ENCODE measurements around the gene RASA3.

The RASA3 gene

DNA sequence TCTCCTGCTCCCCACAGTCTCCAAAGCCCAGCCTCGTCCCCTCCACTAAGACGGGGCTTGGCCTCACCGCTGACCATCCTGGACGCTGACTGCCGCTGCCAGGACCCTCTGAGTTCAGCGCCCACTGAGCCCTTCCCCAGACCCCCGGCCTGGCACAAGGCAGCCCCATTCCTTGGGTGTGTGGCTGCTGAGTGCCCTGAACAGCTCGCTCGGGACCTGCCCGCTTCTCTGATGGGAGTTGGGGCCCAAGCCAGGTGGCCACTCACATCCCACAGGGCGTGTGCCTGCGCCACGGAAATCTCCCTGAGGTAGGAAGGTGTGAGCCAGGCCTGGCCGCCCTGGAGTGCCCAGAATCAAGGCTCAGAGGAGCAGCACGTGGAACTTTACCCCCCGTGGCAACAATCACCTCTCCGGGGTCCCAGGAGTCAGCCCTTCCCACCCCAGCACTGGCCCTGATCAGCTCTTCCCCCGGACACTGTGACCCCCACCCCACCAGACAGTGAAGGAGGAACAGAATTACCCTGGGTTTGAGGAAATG is 179.4 kb downstream of the RASA3 start:
- no peak for DNase-seq (ENCODE audit: low read depth in 2 of 2)

DNA sequence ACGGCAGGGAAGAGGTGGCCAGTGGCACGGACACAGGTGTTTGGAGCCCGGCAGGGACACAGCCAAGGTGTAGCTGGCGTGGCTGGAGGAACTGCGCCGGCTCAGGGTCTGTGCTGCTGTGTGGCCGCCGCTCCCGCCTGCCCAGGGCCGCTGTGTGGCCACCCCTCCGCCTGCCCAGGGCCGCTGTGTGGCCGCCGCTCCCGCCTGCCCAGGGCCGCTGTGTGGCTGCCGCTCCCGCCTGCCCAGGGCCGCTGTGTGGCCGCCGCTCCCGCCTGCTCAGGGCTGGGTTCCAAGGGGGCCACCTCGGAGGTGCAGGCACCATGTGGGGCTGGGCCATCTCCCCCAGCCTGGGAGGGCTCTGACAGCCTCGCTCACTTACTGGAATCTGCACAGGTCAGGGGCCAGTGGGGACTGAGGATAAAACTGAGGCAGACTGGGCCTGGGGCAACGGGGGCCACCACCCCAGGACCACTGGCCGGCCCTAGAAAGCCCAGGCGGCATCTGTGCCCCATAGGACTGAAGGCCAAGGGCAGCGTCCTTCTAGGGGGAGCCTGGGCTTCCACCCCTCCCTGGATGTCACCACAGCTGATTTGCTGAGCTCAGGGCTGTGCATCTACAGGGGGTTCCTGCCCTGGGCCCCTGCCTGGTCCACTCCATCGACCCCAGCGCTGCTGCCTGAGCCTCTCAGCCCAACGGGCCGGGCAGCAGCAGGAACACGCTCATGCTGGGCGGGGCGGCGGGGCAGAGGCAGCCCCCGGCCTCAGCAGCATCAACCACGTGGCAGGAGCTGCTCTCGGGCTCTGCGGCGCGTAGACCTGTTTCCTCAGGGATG is 180.1 kb downstream of the RASA3 start:
- DNase-seq (ENCODE audit: low read depth in 2 of 2) = no peak

DNA sequence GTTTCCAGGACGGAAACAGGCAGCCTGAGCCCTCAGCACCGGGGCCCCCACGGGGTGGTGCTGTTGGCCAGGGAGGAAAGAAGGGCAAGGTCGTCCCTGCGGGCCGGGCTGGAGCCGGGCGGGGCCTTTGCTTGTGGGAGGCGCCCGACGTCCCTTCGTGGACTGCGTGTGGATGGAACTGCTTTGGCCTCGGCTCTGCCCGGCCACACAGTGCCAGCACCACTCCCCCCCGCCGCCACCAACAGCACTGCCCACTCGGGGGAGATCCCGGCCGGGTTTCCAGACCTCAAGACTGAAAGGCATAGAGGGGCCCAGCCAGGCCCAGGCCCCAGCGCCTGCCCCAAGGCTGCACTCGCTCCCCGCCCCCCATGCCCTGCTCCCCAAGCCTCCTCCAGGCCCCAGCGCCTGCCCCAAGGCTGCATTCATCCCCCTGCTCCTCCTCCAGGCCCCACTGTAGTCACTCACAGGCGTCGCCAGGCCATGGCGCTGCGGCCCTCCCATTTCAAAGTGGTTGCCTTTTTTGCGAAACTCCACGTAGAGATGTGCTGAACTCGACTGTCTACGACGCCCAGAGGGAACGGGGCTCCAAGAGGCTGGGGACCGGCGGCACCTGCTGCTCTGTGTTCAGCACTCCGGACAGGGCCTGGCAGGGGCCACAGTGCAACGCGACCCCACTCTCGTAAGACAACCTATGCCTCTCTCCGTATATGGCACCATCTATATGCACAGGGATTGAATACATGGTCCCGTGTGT is 181.0 kb downstream of the RASA3 start:
- no peak for DNase-seq (ENCODE audit: low read depth in 2 of 2)

DNA sequence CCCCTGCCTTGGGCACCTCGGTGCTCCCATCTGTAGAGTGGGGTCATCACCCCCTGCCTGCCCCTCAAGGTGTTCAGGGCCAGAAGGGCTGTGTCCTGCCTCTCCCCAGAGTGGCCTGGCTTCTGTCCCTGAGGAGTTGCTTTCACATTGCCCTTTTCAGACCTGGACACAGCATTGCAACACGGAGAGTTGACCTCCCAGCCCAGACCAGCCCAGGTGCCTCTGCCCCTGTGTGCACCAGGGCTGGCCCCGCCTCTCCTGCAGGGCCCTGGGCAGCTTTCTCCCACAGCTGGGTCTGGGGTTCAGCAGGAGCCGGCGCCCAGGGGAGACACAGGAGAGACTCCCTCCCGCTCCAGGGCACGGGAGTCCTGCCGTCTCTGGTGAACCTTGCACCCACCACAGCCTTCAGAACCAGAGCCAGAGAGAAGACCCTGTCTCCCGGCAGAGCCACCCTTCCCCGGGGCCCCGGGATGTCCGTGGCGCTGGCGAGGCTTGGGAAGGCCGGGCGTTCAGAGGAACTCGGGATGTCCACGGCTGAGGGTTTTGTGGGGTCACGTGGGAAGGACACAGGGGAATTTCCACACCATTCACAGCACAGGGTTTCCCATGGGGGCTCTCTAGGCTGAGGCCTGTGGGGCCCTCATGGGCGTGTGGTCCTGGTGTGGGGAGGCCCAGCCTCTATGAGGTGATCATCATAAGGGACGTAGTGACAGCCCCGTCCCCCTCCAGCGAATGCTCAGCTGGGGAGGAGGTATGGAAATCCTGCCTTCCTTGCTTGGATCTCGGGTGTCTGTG is 181.8 kb downstream of the RASA3 start:
- DNase-seq (ENCODE audit: low read depth in 2 of 2) = no peak

DNA sequence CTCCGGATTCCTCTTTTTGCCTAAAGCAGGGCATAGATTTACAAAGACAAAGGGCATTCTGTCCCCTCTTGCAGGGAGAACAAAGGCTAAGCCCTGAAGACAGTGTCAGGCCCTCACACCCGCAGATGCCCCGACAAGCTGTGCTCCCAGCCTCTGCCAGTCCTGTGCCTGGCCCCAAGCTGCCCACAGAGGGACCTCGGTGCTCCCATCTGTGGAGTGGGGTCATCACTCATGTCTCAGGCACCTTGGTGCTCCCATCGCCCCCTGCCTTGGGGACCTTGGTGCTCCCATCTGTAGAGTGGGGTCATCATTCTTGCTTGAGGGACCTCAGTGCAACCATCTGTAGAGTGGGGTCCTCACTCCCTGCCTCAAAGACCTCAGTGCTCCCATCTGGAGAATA is 182.9 kb downstream of the RASA3 start:
- no peak for DNase-seq (ENCODE audit: low read depth in 2 of 2)

DNA sequence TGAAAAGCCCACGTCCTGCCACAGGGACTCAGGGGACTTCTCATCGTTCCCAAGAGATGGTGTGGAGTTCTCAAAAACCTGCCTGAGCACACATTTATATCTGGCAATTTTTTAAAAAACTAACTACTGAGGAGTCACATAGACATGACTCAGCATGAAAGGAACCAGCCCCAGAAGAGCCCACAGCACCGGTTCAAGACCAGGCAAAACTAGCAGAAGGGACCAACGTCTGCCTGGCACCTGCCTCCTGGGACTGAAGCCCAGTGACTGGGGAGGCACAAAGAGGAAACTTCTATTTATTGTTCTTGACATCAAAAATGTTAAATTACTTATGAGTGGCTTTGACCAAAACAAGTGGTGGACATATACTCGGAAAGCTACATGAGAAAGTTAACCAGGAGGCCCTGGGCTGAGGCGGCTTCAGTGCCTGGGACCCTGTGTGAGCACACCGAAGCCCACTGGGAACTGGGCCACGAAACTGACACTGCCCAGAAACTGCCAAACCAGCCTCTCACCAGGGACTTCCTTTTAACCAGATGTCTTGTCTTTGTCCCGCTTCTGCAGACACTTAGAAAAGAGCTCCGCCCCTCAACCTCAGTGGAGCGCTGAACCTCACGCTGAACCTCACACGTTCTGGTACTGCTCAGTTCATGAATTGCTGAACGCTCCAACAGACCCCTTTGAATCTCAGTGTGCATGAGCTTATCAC is 184.2 kb downstream of the RASA3 start:
- no peak for DNase-seq (ENCODE audit: low read depth in 2 of 2)

DNA sequence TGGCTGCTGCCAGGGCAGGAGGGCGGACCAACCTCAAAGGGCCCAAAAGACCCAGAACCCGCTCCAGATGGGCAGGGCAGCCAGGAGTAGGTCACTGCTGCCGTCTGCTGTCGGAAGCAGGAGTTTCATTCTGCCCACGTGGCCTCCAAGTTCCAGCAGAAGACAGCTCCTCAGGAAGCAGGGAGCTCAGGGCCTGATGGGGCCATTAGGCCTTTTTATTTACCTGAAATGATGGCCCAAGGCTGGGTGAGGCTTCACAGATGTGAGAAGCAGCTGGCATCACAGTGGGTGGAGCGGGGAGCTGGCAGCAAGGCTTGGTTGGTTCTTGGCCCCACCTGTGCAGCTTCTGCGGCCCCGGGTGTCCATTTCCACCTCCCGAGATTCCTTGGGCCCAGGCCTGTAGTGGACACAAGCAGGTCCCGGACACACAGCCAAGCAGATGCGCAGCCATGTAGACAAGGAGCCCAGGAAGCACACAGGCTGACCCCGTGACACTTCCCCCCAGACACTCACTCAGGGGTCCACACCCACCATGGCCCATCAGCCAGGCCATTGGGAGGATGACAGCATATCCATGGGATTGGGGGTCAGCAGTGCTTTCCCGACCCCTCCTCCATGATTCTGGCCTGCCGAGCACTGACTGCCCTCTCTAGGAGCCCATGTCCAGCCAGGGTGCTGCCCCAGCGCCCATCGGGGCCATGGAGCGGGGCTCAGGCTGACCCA is 185.0 kb downstream of the RASA3 start:
- DNase-seq (ENCODE audit: low read depth in 2 of 2) = no peak

DNA sequence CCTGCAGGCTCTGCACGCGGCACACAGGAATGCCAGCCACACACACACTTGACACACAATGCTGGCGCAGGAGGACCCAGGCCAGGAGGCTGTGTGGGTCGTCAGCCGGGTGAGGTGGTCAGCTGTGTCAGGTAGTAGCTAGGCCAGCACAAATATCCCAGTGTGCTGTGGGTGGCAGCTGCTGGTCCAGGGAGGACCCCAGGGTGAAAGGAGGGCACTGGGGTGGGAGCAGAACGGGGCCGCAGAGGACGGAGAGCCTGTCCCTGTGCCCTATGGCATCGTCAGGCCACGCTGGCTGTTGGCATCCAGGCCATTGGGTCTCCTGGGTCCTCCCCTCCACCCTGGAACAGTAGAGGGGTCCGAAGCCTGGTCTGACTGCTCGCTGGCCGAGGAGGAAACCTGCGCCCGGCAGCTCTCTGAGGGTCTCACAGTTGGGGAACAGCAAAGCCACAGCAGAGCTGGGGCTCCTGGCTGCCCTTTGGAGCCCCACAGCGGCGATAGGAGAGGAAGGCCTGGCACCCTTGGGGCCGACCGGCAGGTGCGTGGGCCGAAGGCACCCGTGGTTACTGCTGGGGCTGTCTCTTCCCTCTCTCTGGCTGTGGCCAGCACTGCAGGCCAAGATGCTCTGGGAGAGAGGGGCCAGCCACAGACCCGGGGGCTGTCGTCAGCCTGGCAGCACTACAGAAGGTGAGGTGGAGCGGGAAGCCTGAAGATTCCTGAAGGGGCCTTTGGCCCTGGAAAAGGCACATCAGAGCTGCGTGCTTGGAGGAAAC is 185.8 kb downstream of the RASA3 start:
- DNase-seq (ENCODE audit: low read depth in 2 of 2) = no peak

DNA sequence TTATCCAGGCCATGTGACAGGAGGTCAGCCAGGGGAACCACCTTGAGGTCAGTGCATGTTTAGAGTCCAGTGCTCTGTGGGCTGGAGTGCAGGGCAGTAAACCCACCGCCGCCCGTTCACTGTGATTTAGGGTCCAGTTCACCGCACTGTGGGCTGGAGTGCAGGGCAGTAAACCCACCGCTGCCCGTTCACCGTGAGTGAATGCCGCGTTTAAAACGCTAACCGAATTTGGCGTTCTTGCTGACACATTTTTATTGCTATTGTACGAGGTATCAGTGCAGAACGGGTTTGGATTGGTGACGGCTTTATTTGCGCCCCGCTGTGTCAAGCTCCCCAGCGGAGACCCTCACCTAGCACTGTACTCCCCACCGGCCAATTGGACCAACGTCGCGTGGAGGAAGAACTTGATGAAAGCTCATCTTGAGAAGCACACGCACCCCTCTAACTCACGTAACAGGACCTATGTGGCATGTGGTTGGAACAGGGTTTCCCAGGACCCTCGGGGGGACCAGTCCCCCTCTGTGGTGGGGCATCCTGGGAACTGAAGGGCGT is 186.5 kb downstream of the RASA3 start:
- DNase-seq (ENCODE audit: low read depth in 2 of 2) = no peak

DNA sequence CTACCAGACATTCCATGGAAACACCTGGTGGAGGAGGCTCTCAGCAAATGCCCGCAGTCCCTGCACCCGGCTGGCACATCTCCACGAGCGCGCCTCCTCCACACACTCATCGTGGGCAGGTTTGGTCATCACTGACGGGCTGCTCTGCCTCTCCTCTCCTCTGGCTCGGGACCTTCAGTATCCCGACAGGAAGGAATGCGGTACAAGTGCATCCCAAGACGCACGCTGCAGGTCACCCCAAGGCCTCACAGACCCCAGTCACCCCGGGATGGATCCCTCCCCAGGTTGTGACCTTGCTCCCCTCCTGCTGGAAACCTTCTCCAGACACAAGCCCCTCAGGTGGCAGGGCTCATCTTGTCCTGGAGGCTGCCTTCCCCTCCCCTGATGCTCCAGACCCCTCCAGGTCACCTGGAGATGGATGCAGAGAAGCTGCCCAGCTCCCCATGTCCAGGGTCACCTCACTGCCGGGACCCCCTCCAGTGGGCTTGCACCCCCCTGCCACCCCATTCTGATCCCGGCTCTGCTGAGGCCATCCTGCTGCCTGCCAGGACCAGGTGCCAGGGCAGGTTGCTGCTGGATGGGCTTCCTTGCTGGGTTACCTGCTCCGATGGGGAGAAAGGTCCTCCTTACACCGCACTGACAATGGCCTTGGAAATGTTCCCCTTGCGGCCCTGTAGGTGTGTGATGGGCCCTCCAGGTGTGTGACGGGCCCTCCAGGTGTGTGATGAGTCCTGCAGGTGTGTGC is 188.4 kb downstream of the RASA3 start:
- no peak for DNase-seq (ENCODE audit: low read depth in 2 of 2)

DNA sequence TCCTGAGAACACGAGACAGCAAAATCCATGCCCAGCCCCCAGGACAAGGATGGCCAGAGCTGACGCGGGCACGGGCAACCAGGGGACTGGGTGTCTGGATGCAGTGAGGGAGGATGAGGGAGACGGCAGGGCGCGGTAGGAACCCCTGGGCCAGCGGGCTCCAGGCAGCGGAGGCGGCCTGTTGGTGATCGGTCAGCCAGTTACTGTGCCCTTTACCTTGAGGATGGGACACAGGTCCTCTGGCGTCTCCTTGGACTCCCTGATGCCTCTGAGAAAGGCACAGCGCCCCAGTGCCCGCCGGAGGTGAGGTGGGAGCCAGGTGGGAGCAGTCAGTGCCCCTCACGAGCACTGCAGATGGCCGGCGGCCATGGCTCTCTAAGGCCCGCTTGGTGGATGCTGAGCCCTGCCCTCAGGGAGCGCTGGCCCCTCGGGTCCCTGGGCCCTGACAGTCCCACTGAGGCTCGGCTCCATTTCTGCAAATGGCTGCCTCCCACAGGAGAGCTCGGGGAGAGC is 189.8 kb downstream of the RASA3 start:
- no peak for DNase-seq (ENCODE audit: low read depth in 2 of 2)

DNA sequence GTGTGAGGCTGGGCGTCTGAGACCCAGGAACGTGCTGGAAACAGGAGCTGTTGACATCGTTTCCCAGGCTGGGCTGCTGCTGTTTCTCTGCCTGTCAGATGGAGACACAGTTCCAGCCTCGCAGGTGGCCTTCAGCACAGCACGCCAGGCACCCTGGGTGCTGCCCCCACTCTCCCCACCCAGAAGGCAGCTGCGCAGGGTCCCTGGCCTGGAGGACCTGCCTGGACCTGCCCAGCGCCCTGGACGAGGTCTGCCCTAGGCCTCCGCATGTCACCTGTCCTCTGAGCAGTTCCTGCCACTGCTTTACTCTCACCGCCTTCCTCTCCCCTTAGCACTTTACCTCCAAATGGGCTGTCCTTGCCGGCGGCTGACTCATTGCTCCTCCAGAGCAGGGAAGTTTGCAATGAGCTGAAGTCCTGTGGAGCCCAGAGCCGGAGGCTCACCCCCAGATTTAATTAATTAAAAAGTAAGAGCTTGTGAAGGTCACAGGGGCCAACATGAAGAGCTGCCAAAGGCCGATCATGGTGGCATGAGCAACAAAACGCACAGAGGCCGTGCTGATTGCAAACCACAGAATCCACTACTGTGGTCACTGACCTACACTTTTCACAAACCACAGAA is 190.7 kb downstream of the RASA3 start:
- no peak for DNase-seq (ENCODE audit: low read depth in 2 of 2)

DNA sequence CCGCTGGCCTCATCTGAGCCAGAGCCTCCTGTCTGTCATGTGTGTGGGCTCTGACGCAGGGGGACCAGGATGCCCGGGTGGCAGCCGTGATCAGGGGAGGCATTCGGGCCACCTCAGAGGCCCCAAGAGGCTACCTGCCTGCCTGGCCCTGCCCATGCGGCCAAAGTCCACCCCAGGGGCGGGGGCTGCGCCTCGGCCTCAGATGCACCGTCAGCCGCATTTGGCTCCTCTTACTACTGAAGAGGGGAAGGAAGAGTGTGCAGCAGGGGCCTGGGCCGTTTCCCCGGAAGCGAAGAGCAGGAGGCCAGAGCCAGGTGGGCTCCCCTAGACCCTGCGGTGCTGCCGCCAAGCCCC is 192.5 kb downstream of the RASA3 start:
- DNase-seq (ENCODE audit: low read depth in 2 of 2) = no peak

DNA sequence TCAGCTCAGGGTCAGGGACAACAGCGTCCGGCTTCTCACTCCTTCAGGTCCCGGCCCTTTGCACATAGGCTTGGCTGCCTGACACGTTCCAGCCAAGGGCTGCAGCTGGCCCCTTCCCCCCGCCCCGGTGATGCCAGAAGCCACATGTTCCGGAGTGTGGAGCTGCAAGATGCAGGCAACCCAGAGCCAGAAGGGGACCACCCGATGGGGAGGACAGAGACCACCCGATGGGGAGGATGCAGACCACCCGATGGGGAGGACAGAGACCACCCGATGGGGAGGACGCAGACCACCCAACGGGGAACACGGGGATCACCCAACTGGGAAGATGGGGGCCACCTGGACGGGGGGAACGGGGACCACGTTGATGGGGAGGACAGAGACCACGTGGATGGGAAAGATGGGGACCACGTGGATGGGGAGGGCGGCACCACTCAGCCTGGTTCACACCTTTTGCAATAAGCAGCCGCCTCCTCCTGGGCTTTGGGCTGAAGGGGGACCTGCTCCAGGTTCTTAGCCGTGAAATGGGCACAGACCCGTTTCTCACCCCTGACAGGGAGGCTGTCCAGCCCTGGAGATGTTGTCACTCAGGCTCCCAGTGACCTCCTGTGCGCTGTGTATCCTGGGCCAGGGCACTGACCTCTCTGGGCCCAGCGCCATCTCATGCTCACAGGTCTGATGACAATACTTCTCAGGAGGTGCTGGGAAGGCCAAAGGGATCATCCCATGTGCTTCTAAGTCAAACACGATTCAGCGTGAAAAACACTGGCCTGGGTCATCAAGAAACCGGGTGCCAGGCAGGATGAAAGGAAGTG is 193.1 kb downstream of the RASA3 start:
- no peak for DNase-seq (ENCODE audit: low read depth in 2 of 2)

DNA sequence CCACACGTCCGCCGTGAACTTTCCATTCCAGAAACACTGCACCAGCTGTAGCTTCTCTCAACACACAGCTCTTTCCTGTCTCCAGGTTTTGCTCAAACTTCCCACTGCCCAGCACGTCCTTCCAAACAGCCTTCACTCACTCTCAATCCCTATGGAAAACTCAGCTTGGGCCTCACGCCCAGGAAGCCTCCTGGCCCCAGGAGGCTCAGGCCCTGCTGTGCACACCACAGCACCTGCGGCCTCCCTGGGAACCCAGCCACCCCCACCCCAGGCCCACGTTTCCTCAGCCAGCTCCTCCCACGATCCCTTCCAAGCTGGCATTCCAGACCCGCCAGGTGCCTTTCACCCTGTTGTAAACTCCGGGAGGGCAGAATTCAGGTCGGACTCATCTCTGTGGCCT is 193.7 kb downstream of the RASA3 start:
- DNase-seq (ENCODE audit: low read depth in 2 of 2) = no peak

DNA sequence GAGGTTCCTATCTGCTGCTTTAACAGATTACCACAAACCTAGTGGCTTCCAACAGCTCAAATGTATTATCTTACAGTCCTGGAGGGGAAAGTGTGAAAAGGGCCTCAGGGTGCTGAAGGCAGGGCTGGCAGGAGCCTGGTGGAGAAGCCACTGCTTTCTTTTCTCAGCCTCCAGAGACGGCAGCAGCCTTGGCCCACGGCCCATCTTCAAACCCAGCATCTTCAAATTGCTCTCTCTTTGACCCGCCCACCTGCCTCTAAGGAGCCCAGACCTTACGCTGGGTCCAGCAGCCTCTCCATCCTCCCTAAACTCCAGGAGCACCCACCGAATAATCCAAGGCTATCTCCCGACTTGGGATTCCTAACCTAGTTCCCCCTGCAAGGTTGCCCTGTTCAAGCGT is 194.2 kb downstream of the RASA3 start:
- DNase-seq (ENCODE audit: low read depth in 2 of 2) = no peak

DNA sequence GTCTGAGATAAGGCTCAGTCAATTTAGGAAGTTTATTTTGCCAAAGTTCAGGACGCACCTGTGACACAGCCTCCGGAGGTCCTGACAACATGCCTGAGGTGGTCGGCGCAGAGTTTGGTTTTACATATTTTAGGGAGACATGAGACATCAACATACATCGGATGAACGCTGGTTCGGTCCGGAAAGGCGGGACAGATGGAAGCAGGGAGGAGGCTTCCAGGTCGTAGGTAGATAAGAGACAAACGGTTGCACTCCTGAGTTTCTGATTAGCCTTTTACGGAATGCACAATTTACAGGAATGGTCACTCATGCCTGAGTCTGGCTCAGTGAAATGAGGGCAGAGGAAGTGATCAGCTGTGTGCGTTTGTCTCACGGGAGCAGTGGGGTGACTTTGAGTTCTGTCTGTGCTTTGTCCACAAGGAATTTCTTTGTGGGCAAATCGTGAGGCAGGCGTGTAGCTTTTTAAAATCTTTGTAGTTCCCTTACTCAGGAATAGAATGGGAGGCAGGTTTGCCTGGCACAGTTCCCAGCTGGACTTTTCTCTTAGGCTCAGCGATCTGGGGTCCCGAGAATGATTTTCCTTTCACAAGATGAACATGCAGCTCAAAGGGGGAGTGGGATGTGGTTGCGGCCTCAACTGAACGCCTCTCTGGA is 194.8 kb downstream of the RASA3 start:
- no peak for DNase-seq (ENCODE audit: low read depth in 2 of 2)

All from stimulated activated CD8-positive, alpha-beta memory T cell treated with anti-CD3 and anti-CD28 coated beads, Interleukin-2, amount 100 ng/mL, for 1 hour (primary cell).